ENCODE results near the gene TRIM56. TPM values are rescaled to one million over a fixed set of nuclear protein-coding genes. Genes with fewer than 3 reads are reported as not detected.

The TRIM56 gene
- 21.6 and 22.3 TPM in 2 replicates for total RNA-seq

GRCh38 chr7:101085162-101085964, at the start of gene TRIM56:
Gene TRIM56, plus strand, starts transcription at chr7:101085481. Its CDS starts 1,832 bp downstream, at chr7:101087313.

GRCh38 chr7:101126651-101127459, 41.6 kb downstream of the TRIM56 start, which contains the start of gene SERPINE1:
Gene SERPINE1, plus strand, starts transcription at chr7:101127104. Its CDS starts 1,290 bp downstream, at chr7:101128394.

Other genes with a start within 250 kb of the TRIM56 start
- gene SLC12A9, start 232.8 kb upstream of the TRIM56 start, total RNA-seq, result 14.1 and 16.8 TPM in 2 replicates
- gene TRIP6, start 218.1 kb upstream of the TRIM56 start, total RNA-seq, result 64.0 and 71.9 TPM in 2 replicates
- gene SRRT, start 210.4 kb upstream of the TRIM56 start, total RNA-seq, result 29.3 and 36.5 TPM in 2 replicates
- gene UFSP1, start 195.8 kb upstream of the TRIM56 start, total RNA-seq, result 4.1 and 6.7 TPM in 2 replicates
- gene ACHE, start 189.6 kb upstream of the TRIM56 start, total RNA-seq, result not detected in 2 replicates
- gene MUC3A, start 135.9 kb upstream of the TRIM56 start, total RNA-seq, result not detected in 2 replicates
- gene MUC12, start 115.9 kb upstream of the TRIM56 start, total RNA-seq, result 0.57 and 0.92 TPM in 2 replicates
- under 0.01 TPM in 1 of 2 replicates, not detected in the other for gene MUC17, start 65.4 kb upstream of the TRIM56 start, total RNA-seq
- gene SERPINE1, start 41.6 kb downstream of the TRIM56 start, total RNA-seq, result 233 and 240 TPM in 2 replicates
- gene AP1S1, start 69.0 kb downstream of the TRIM56 start, total RNA-seq, result 167 and 187 TPM in 2 replicates
- 0.14 and 0.18 TPM in 2 replicates for gene VGF, start 80.1 kb downstream of the TRIM56 start, total RNA-seq
- not detected in 2 replicates for gene NAT16, start 94.8 kb downstream of the TRIM56 start, total RNA-seq
- gene MOGAT3, start 115.6 kb downstream of the TRIM56 start, total RNA-seq, result not detected in 2 replicates
- gene PLOD3, start 132.1 kb downstream of the TRIM56 start, total RNA-seq, result 64.4 and 114 TPM in 2 replicates
- 108 and 109 TPM in 2 replicates for gene ZNHIT1, start 132.7 kb downstream of the TRIM56 start, total RNA-seq
- 1.8 and 2.6 TPM in 2 replicates for gene CLDN15, start 152.3 kb downstream of the TRIM56 start, total RNA-seq
- gene FIS1, start 159.6 kb downstream of the TRIM56 start, total RNA-seq, result 227 and 306 TPM in 2 replicates
- 24.0 and 29.8 TPM in 2 replicates for gene IFT22, start 236.3 kb downstream of the TRIM56 start, total RNA-seq

Measured in smooth muscle cell of bladder (primary cell).